Stimulated activated CD8-positive, alpha-beta memory T cell treated with anti-CD3 and anti-CD28 coated beads, Interleukin-7, amount 100 ng/mL, for 1 hour (primary cell): Measurements from ENCODE around the gene CRMP1.

ENCODE experiments used
- DNase-seq, 2 donors: peaks; one replicate each; pipeline ENCODE4 v3.0.0-alpha.2; 2020; ENCODE audit warnings: low read depth in 2 of 2

Gene CRMP1

GRCh38 chr4:5888222-5889001 lies 4.5 kb downstream of the CRMP1 start:
- DNase-seq: no peak

- DNase-seq: no peak
Observed at GRCh38 chr4:5887361-5888221, 5.3 kb downstream of the CRMP1 start.

- no peak for DNase-seq
Observed at GRCh38 chr4:5887011-5887360, 5.9 kb downstream of the CRMP1 start.

- no peak for DNase-seq
Observed at GRCh38 chr4:5885733-5886132, 7.2 kb downstream of the CRMP1 start.

GRCh38 chr4:5884796-5885195 lies 8.1 kb downstream of the CRMP1 start:
- DNase-seq: no peak

GRCh38 chr4:5883916-5884315 lies 9.0 kb downstream of the CRMP1 start:
- no peak for DNase-seq

- DNase-seq: no peak
Observed at GRCh38 chr4:5882947-5883346, 9.9 kb downstream of the CRMP1 start.

GRCh38 chr4:5881340-5881739 lies 11.5 kb downstream of the CRMP1 start:
- no peak for DNase-seq

GRCh38 chr4:5878359-5878758 lies 14.5 kb downstream of the CRMP1 start:
- DNase-seq: no peak

- DNase-seq: no peak
Observed at GRCh38 chr4:5877392-5877791, 15.5 kb downstream of the CRMP1 start.

- no peak for DNase-seq
Observed at GRCh38 chr4:5874811-5875449, 18.0 kb downstream of the CRMP1 start.

- DNase-seq: no peak
Observed at GRCh38 chr4:5870701-5871100, 22.2 kb downstream of the CRMP1 start.

- no peak for DNase-seq
Observed at GRCh38 chr4:5869966-5870619, 22.8 kb downstream of the CRMP1 start.

GRCh38 chr4:5867866-5868265 lies 25.0 kb downstream of the CRMP1 start:
- DNase-seq: no peak

GRCh38 chr4:5866841-5867813 lies 25.8 kb downstream of the CRMP1 start:
- DNase-seq: no peak

- no peak for DNase-seq
Observed at GRCh38 chr4:5865896-5866599, 26.8 kb downstream of the CRMP1 start.

GRCh38 chr4:5863461-5864113 lies 29.3 kb downstream of the CRMP1 start:
- DNase-seq: no peak

- no peak for DNase-seq
Observed at GRCh38 chr4:5858020-5858769, 34.7 kb downstream of the CRMP1 start.

- DNase-seq: no peak
Observed at GRCh38 chr4:5857199-5857598, 35.7 kb downstream of the CRMP1 start.
